Measurements from ENCODE around the gene STAG1. TPM values are rescaled to one million over a fixed set of nuclear protein-coding genes. Genes with fewer than 3 reads are reported as not detected.
A peak's percentile ranks its signal among the peaks of the same experiment; 100 is the strongest.

The STAG1 gene
- total and polyA plus RNA-seq, 9 of the 15 experiments (the other 6 are each of a cell fraction or from before 2014, with no cell fraction given): 2.7 to 17.7 (median 8.8) TPM

DNA sequence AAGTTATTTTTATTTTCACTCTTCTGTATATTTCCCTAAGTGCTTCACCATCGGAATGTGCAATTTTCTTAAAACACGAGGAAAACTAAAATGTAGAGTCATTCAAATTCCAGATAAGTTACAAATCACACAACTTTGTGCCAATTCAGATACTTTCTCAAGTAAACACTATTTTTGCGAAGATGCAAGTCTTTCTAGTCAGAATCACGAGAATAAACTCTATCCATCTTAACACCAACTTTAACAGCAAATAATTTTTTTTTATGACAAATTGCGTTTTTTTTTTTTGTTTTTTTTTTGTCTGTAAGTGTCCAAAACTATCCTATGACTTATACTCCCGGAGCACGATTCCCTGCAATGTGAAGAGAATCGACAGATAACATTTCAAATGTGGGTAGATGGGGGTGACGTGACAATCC lies 1.3 kb downstream of the STAG1 start:
- in situ Hi-C loops (cut with MboI) (loop anchor here (5.0 to 25.0 kb wide), 2 partner anchors 674 to 1211 kb away; no protein-coding TSS in a partner anchor), intact Hi-C loops (cut with micrococcal nuclease) (loop anchor here (5.0 kb wide), 3 partner anchors 134 to 499 kb away; partner anchors contain the start of genes IL20RB and PCCB)
- Histone ChIP-seq H3K27ac (ENCODE audit: extremely low read depth, low read depth, low read length) (peak overlapping the region; percentile 97), H3K27me3 (ENCODE audit: control insufficient read depth in 2 of 2, insufficient read depth in 2 of 2, low read length in 2 of 2) (no peaks in the 10 kb centered on the region), H3K79me2 (ENCODE audit: control insufficient read depth, insufficient read depth, low read length) (peaks cover 67% of the 10 kb centered on the region), H3K9ac (ENCODE audit: insufficient read depth in 1 of 2, low read depth in 2 of 2, low read length in 2 of 2) (peak overlapping the region; percentile 86 to 94), H2AFZ (ENCODE audit: low read depth, low read length) (peak overlapping the region; percentile 85), H3K4me1 (replicated peaks in 1 of 2; ENCODE audit: control insufficient read depth in 2 of 2, insufficient read depth in 2 of 2, low read length in 2 of 2) (peaks cover 0 to 11% of the 10 kb centered on the region in 2 experiments; a peak in 3 of 5 replicates), H4K20me1 (replicated peaks; ENCODE audit: control insufficient read depth, insufficient read depth, low read length) (no peaks in the 10 kb centered on the region), H3K36me3 (ENCODE audit: control insufficient read depth, insufficient read depth, low read length) (no peaks in the 10 kb centered on the region), H3K4me3 (peak overlapping the region; percentile 57), H3K4me2 (ENCODE audit: insufficient read depth, low read length) (peak overlapping the region; percentile 82), H3K9me1 (ENCODE audit: control insufficient read depth, insufficient read depth, low read length) (no peaks in the 10 kb centered on the region), H3K9me3 (replicated peaks; ENCODE audit: control insufficient read depth, insufficient read depth, low read depth, low read length) (no peaks in the 10 kb centered on the region)
- ATAC-seq (no peak), DNase-seq (ENCODE audit: extremely low read depth in 1 of 4, low spot score in 3 of 4) (no peak), FAIRE-seq (no peak)
- POLR2A ChIA-PET: no interaction called here
- TSS peak; percentile 74 for BruUV-seq (replicated peaks)
- 0% methylated on average over 9 of the region's 9 CpGs for WGBS (ENCODE audit: insufficient coverage, low coverage, missing lambda C conversion rate)
- CTCF ChIA-PET (ENCODE audit: low intra/inter-chr PET ratio): interaction anchor here (0.8 to 2.9 kb wide), 3 partner anchors 204 to 676 kb away, joined by 4 to 37 read pairs (median 28); no protein-coding TSS in a partner anchor
- TF ChIP-seq, protein P1, sequence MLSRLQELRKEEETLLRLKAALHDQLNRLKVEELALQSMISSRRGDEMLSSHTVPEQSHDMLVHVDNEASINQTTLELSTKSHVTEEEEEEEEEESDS (CRISPR knock-in tag; IDR thresholded peaks at IDR 0.05): no peak
- TF ChIP-seq IRF9 (tag; IDR thresholded peaks at IDR 0.05) (no peak), ARNT (IDR thresholded peaks at IDR 0.05) (0 out of 4 replicates have a peak, but pooled peaks of 1 of the 2 experiments have one; percentile 28), NFE2 (IDR thresholded peaks at IDR 0.05; ENCODE audit: low read depth) (peak; percentile 37; the same call in 1 of the 2 replicates), TRIM28 (IDR thresholded peaks at IDR 0.05) (0 out of 2 replicates have a peak, but pooled peaks have one; percentile 23), POLR2H (tag; IDR thresholded peaks at IDR 0.05; ENCODE audit: low read depth) (peak; percentile 47; the same call in 1 of the 2 replicates), EP400 (IDR thresholded peaks at IDR 0.05) (0 out of 2 replicates have a peak, but pooled peaks have one; percentile 61), UBTF (IDR thresholded peaks at IDR 0.05; ENCODE audit: borderline replicate concordance in 1 of 2, low read depth in 2 of 2, low read length in 2 of 2) (0 out of 4 replicates have a peak, but pooled peaks of 1 of the 2 experiments have one; percentile 9), TGIF2 (CRISPR knock-in tag; IDR thresholded peaks at IDR 0.05) (no peak), CXXC5 (CRISPR knock-in tag; IDR thresholded peaks at IDR 0.05) (0 out of 2 replicates have a peak, but pooled peaks have one; percentile 3), ZNF316 (IDR thresholded peaks at IDR 0.05) (peak; percentile 20), TAF9B (IDR thresholded peaks at IDR 0.05; ENCODE audit: partially characterized antibody) (peak; percentile 8), PML (IDR thresholded peaks at IDR 0.05; ENCODE audit: low read length) (peak; percentile 36; the same call in 1 of the 2 replicates), SMARCA4 (IDR thresholded peaks at IDR 0.05) (0 out of 2 replicates have a peak, but pooled peaks have one; percentile 19), MECOM (CRISPR knock-in tag; IDR thresholded peaks at IDR 0.05) (no peak), TEAD4 (IDR thresholded peaks at IDR 0.05; ENCODE audit: low read length) (0 out of 2 replicates have a peak, but pooled peaks have one; percentile 7), TEAD4 (CRISPR knock-in tag; IDR thresholded peaks at IDR 0.05; ENCODE audit: borderline replicate concordance) (no peak)
- TF ChIP-seq, protein P2, sequence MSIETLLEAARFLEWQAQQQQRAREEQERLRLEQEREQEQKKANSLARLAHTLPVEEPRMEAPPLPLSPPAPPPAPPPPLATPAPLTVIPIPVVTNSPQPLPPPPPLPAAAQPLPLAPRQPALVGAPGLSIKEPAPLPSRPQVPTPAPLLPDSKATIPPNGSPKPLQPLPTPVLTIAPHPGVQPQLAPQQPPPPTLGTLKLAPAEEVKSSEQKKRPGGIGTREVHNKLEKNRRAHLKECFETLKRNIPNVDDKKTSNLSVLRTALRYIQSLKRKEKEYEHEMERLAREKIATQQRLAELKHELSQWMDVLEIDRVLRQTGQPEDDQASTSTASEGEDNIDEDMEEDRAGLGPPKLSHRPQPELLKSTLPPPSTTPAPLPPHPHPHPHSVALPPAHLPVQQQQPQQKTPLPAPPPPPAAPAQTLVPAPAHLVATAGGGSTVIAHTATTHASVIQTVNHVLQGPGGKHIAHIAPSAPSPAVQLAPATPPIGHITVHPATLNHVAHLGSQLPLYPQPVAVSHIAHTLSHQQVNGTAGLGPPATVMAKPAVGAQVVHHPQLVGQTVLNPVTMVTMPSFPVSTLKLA (conservative IDR thresholded peaks at IDR 0.05): 0 out of 4 replicates have a peak, but pooled peaks of 1 of the 2 experiments have one; percentile 20

Measured in K562 (cell line).